ENCODE measurements around the gene DNM3.

DNA sequence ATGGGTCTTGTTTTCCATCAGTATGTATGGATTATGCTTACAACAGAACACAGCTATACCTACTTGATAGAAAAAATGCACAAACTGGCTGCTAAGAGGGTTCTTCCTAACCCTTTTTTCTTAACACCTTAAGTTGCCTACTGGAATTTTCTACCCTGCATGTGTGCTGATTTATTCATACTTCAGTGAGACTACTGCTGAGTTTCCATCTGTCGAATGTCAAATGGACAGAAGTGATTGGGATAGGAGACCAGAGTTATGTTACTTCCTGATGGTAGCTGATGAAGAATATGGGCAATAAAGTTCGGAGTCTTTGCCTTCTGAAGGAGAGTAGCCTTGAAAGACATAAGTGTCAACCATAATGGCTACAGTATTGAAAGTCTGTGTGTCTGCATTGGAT, 6.5 kb upstream of the DNM3 start:
- TF ChIP-seq, protein P1, sequence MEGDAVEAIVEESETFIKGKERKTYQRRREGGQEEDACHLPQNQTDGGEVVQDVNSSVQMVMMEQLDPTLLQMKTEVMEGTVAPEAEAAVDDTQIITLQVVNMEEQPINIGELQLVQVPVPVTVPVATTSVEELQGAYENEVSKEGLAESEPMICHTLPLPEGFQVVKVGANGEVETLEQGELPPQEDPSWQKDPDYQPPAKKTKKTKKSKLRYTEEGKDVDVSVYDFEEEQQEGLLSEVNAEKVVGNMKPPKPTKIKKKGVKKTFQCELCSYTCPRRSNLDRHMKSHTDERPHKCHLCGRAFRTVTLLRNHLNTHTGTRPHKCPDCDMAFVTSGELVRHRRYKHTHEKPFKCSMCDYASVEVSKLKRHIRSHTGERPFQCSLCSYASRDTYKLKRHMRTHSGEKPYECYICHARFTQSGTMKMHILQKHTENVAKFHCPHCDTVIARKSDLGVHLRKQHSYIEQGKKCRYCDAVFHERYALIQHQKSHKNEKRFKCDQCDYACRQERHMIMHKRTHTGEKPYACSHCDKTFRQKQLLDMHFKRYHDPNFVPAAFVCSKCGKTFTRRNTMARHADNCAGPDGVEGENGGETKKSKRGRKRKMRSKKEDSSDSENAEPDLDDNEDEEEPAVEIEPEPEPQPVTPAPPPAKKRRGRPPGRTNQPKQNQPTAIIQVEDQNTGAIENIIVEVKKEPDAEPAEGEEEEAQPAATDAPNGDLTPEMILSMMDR (IDR thresholded peaks at IDR 0.05) = no peak
- no peak for TF ChIP-seq POLR2A (IDR thresholded peaks at IDR 0.05)
- no peak for TF ChIP-seq EP300 (IDR thresholded peaks at IDR 0.05)
